Frontal cortex (tissue), 4 donors: Measurements from ENCODE around the gene SLC39A13. TPM values are rescaled to one million over a fixed set of nuclear protein-coding genes. Genes with fewer than 3 reads are reported as not detected.
"Not testable (repeated sequence)": the region's sequence is repeated elsewhere in the genome, so short reads cannot be mapped to it uniquely, and the experiment has no call there.

Experiments
- DNase-seq, 2 donors: peaks; one replicate each; pipeline ENCODE4 v3.0.0; 2012; ENCODE audit warnings: low spot score in 2 of 2
- FAIRE-seq: peaks from 2 replicates; lab custom pipeline; 2012; peaks lifted over from hg19 to GRCh38; lab: Jason Lieb, UNC
- small RNA-seq: library from RNA; depleted of rRNA; stranded (forward); fragments of <200 nt; gene quantifications from one replicate; pipeline ENCODE3, GENCODE V24; 2014
- total RNA-seq: library from RNA; depleted of rRNA; stranded (reverse); fragments of >200 nt; gene quantifications from one replicate; pipeline ENCODE4 v1.2.3, GENCODE V29; 2014
- donor health status: control.
- donor health status: control.
- donor health status: control.

SLC39A13 gene
- total RNA-seq, 1 donor from 2014 or later: 8.6 TPM

- no peak for DNase-seq
- FAIRE-seq: no peak
Observed at GRCh38 chr11:47446833-47447232, 38.4 kb downstream of the SLC39A13 start.

- FAIRE-seq: no peak
Observed at GRCh38 chr11:47447906-47448305, 39.5 kb downstream of the SLC39A13 start.

GRCh38 chr11:47448566-47449427 lies 40.4 kb downstream of the SLC39A13 start, which contains the start of gene RAPSN:
RAPSN (minus strand) TSS chr11:47449136; CDS start chr11:47448964, 172 bp downstream.
- FAIRE-seq: no peak
- DNase-seq: no peak

More at GRCh38 chr11:47447906-47448305, 39.5 kb downstream of the SLC39A13 start:
- no peak for DNase-seq

GRCh38 chr11:47449541-47449940 lies 41.2 kb downstream of the SLC39A13 start:
- no peak for FAIRE-seq
- DNase-seq: no peak

- FAIRE-seq: no peak
- no peak for DNase-seq
Observed at GRCh38 chr11:47451436-47451835, 43.0 kb downstream of the SLC39A13 start.

GRCh38 chr11:47451990-47452389 lies 43.6 kb downstream of the SLC39A13 start:
- FAIRE-seq (no peak), DNase-seq (no peak)

- DNase-seq: no peak
Observed at GRCh38 chr11:47453365-47453764, 45.0 kb downstream of the SLC39A13 start.

GRCh38 chr11:47454258-47454671 lies 45.9 kb downstream of the SLC39A13 start:
- FAIRE-seq: not testable (repeated sequence)

More at GRCh38 chr11:47453365-47453764, 45.0 kb downstream of the SLC39A13 start:
- no peak for FAIRE-seq

GRCh38 chr11:47460571-47461235 lies 52.3 kb downstream of the SLC39A13 start:
- DNase-seq (no peak), FAIRE-seq (no peak)

More at GRCh38 chr11:47454258-47454671, 45.9 kb downstream of the SLC39A13 start:
- DNase-seq: peak; percentile 53 to 75

GRCh38 chr11:47461876-47462275 lies 53.5 kb downstream of the SLC39A13 start:
- no peak for FAIRE-seq

GRCh38 chr11:47464483-47464882 lies 56.1 kb downstream of the SLC39A13 start:
- no peak for FAIRE-seq
- DNase-seq: no peak

More at GRCh38 chr11:47461876-47462275, 53.5 kb downstream of the SLC39A13 start:
- no peak for DNase-seq

Small RNA genes lying within 50 kb of the gene (small RNA-seq; reads per million reads assigned to genes)
- not detected for gene MIR4487

Other genes starting within 250 kb of the SLC39A13 start
- 110 TPM for gene ARFGAP2, start 231.7 kb upstream of the SLC39A13 start, total RNA-seq
- gene PACSIN3, start 222.2 kb upstream of the SLC39A13 start, total RNA-seq: 2.0 TPM
- 8.2 TPM for gene DDB2, start 193.6 kb upstream of the SLC39A13 start, total RNA-seq
- 21.2 TPM for gene ACP2, start 159.8 kb upstream of the SLC39A13 start, total RNA-seq
- gene NR1H3, start 150.6 kb upstream of the SLC39A13 start, total RNA-seq: 8.2 TPM
- gene MADD, start 138.5 kb upstream of the SLC39A13 start, total RNA-seq: 53.8 TPM
- gene MYBPC3, start 55.9 kb upstream of the SLC39A13 start, total RNA-seq: not detected
- gene SPI1, start 30.0 kb upstream of the SLC39A13 start, total RNA-seq: 1.2 TPM
- gene PSMC3, start 17.8 kb downstream of the SLC39A13 start, total RNA-seq: 104 TPM
- not detected for gene RAPSN, start 40.5 kb downstream of the SLC39A13 start, total RNA-seq
- 176 TPM for gene CELF1, start 144.5 kb downstream of the SLC39A13 start, total RNA-seq
- 22.0 TPM for gene PTPMT1, start 157.0 kb downstream of the SLC39A13 start, total RNA-seq
- 42.8 TPM for gene KBTBD4, start 170.4 kb downstream of the SLC39A13 start, total RNA-seq
- 72.6 TPM for gene NDUFS3, start 170.5 kb downstream of the SLC39A13 start, total RNA-seq
- not detected for gene FAM180B, start 178.1 kb downstream of the SLC39A13 start, total RNA-seq
- gene C1QTNF4, start 185.8 kb downstream of the SLC39A13 start, total RNA-seq: 14.7 TPM
- gene MTCH2, start 234.0 kb downstream of the SLC39A13 start, total RNA-seq: 95.4 TPM